ENCODE results near the gene YTHDC2. TPM values are rescaled to one million over a fixed set of nuclear protein-coding genes. Genes with fewer than 3 reads are reported as not detected.

Gene YTHDC2
- total RNA-seq: 17.4 and 20.6 TPM in 2 replicates

GRCh38 chr5:113513384-113514288 is at the start of gene YTHDC2:
Gene YTHDC2 (plus strand): TSS chr5:113513694. CDS start chr5:113513896, 202 bp downstream.

GRCh38 chr5:113487781-113488644 is 25.5 kb upstream of the YTHDC2 start, which contains the start of gene MCC:
Gene MCC (minus strand): TSS chr5:113488453.

Other genes starting within 250 kb of the YTHDC2 start
- gene TSSK1B, start 78.7 kb upstream of the YTHDC2 start, total RNA-seq: under 0.01 and 0.13 TPM in 2 replicates
- gene MCC, start 25.2 kb upstream of the YTHDC2 start, total RNA-seq: 18.5 and 25.8 TPM in 2 replicates